SK-N-SH (cell line): ENCODE measurements around the gene NUDCD3. TPM values are rescaled to one million over a fixed set of nuclear protein-coding genes. Genes with fewer than 3 reads are reported as not detected.

Experiments used
- CTCF ChIA-PET: fragments of 300-600, 350-600 bp; formaldehyde crosslinking; extraction: SDS; loops from one replicate; lab custom pipeline; 2021; lab: Yijun Ruan, JAX
- POLR2A ChIA-PET: fragments of 350-600 bp; sonication (Branson Sonifier 250); formaldehyde crosslinking; extraction: SDS; loops from one replicate; lab custom pipeline; 2020; ENCODE audit warnings: antibody characterized with exemption, inconsistent platforms; lab: Yijun Ruan, JAX
- DNase-seq: peaks from one replicate; pipeline ENCODE4 v3.0.0; 2012
- H2AFZ ChIP-seq: fragments of 200-600 bp; sonication (generic); 2 replicates; pipeline ENCODE4 v1.8.1; 2016; ENCODE audit warnings: antibody characterized with exemption, mild to moderate bottlenecking, low read depth
- H3F3A ChIP-seq: fragments of 200-600 bp; sonication (generic); replicated peaks from 2 replicates; pipeline ENCODE3; 2016; ENCODE audit warnings: antibody characterized with exemption, mild to moderate bottlenecking; ENCODE audit not compliant: insufficient read depth
- H3K27ac ChIP-seq, 2 experiments: fragments of 200-500 bp in 1 of 2; fragments of 200-600 bp in 1 of 2; sonication (Bioruptor generic) in 1 of 2; sonication (generic), shearing (Covaris generic) in 1 of 2; 2 replicates each; pipeline versions ENCODE4 v1.5.1 to v1.6.1; 2014 to 2016; ENCODE audit warnings: low read depth in 2 of 2, inconsistent platforms in 1 of 2, low read length in 1 of 2, mild to moderate bottlenecking in 1 of 2, mixed read lengths in 1 of 2
- H3K27me3 ChIP-seq: fragments of 200-600 bp; sonication (generic), shearing (Covaris generic); 2 replicates; pipeline ENCODE4 v1.6.1; 2016; ENCODE audit warnings: mixed run types; ENCODE audit not compliant: insufficient read depth
- H3K36me3 ChIP-seq, 2 experiments: fragments of 200-500 bp in 1 of 2; fragments of 200-600 bp in 1 of 2; sonication (Bioruptor generic) in 1 of 2; sonication (generic) in 1 of 2; replicated peaks in 1 of 2; 2 replicates each; pipeline versions ENCODE3 to v1.5.1; 2014 to 2016; ENCODE audit warnings: low read length in 1 of 2, mild to moderate bottlenecking in 1 of 2; ENCODE audit not compliant: insufficient read depth in 2 of 2, control insufficient read depth in 1 of 2
- H3K4me1 ChIP-seq, 2 experiments: fragments of 200-500 bp in 1 of 2; fragments of 200-600 bp in 1 of 2; sonication (Bioruptor generic) in 1 of 2; sonication (generic), shearing (Covaris generic) in 1 of 2; 2 replicates each; pipeline versions ENCODE4 v1.5.1 to v1.6.1; 2014 to 2016; ENCODE audit warnings: low read depth in 1 of 2, low read length in 1 of 2, mixed run types in 1 of 2; ENCODE audit not compliant: insufficient read depth in 2 of 2, control insufficient read depth in 1 of 2
- H3K4me2 ChIP-seq: fragments of 200-600 bp; sonication (generic), shearing (Covaris generic); 2 replicates; pipeline ENCODE4 v1.6.1; 2017; ENCODE audit warnings: mixed run types
- H3K4me3 ChIP-seq, 2 experiments: fragments of 200-500 bp in 1 of 2; fragments of 200-600 bp in 1 of 2; sonication (Bioruptor generic) in 1 of 2; sonication (generic), shearing (Covaris generic) in 1 of 2; 2 replicates each; pipeline versions ENCODE4 v1.5.1 to v1.8.1; 2014 to 2016; ENCODE audit warnings: low read depth in 2 of 2, inconsistent platforms in 1 of 2, low read length in 1 of 2, mild to moderate bottlenecking in 1 of 2, mixed read lengths in 1 of 2, moderate library complexity in 1 of 2
- H3K79me2 ChIP-seq: fragments of 200-600 bp; sonication (generic); 2 replicates; pipeline ENCODE4 v1.8.1; 2017; ENCODE audit warnings: mild to moderate bottlenecking; ENCODE audit not compliant: insufficient read depth
- H3K9ac ChIP-seq: fragments of 200-600 bp; sonication (generic); 2 replicates; pipeline ENCODE4 v1.6.1; 2017; ENCODE audit warnings: mixed run types
- H3K9me2 ChIP-seq: fragments of 200-600 bp; sonication (generic); 2 replicates; pipeline ENCODE4 v1.6.1; 2017; ENCODE audit warnings: mixed run types
- H3K9me3 ChIP-seq: fragments of 200-600 bp; sonication (generic); 2 replicates; pipeline ENCODE4 v1.6.1; 2017; ENCODE audit warnings: mixed run types, mild to moderate bottlenecking, moderate library complexity
- H4K20me1 ChIP-seq: fragments of 200-600 bp; sonication (generic); 2 replicates; pipeline ENCODE4 v1.6.1; 2017; ENCODE audit warnings: mild to moderate bottlenecking, mixed run types; ENCODE audit not compliant: insufficient read depth
- CHD2 ChIP-seq: fragments of 150-350 bp; IDR thresholded peaks from 2 replicates; pipeline ENCODE4 v1.6.1; 2018; ENCODE audit warnings: low read length; ENCODE audit not compliant: partially characterized antibody
- EZH2phosphoT487 ChIP-seq: fragments of 200-600 bp; sonication (generic); IDR thresholded peaks from 2 replicates; pipeline ENCODE4 v1.6.1; 2017; ENCODE audit warnings: low read depth, mixed run types, mild to moderate bottlenecking, antibody characterized with exemption, moderate library complexity, borderline replicate concordance
- FOSL2 ChIP-seq: IDR thresholded peaks from 2 replicates; pipeline ENCODE4 v1.4.0; 2012; ENCODE audit warnings: low read depth, mild to moderate bottlenecking, moderate library complexity, borderline replicate concordance
- FOXJ3 ChIP-seq: sonication (generic); formaldehyde crosslinking; IDR thresholded peaks from 2 replicates; pipeline ENCODE4 v1.5.1; 2020; ENCODE audit warnings: mild to moderate bottlenecking, missing genetic modification reagents
- GABPA ChIP-seq: IDR thresholded peaks from 2 replicates; pipeline ENCODE4 v1.4.0; 2012; ENCODE audit warnings: low read depth, mild to moderate bottlenecking
- JUND ChIP-seq: IDR thresholded peaks from 2 replicates; pipeline ENCODE4 v1.4.0; 2012
- MEF2A ChIP-seq: IDR thresholded peaks from 2 replicates; pipeline ENCODE4 v1.4.0; 2012; ENCODE audit warnings: low read depth, borderline replicate concordance
- MXI1 ChIP-seq: IDR thresholded peaks from 2 replicates; pipeline ENCODE4 v1.6.1; 2012; ENCODE audit warnings: mild to moderate bottlenecking, low read depth, low read length, improper control_type of control experiment
- NRF1 ChIP-seq: IDR thresholded peaks from 2 replicates; pipeline ENCODE4 v1.6.1; 2012; ENCODE audit warnings: low read depth, mild to moderate bottlenecking, low read length
- RCOR1 ChIP-seq: fragments of 150-350 bp; IDR thresholded peaks from 2 replicates; pipeline ENCODE4 v1.6.1; 2017; ENCODE audit warnings: antibody characterized with exemption, low read length
- RXRA ChIP-seq: IDR thresholded peaks from 2 replicates; pipeline ENCODE4 v1.4.0; 2012; ENCODE audit warnings: low read depth, mild to moderate bottlenecking, borderline replicate concordance
- SIN3A ChIP-seq: IDR thresholded peaks from 2 replicates; pipeline ENCODE4 v1.6.1; 2012; ENCODE audit warnings: low read depth, mild to moderate bottlenecking, low read length, moderate library complexity, borderline replicate concordance
- USF2 ChIP-seq: fragments of 150-350 bp; IDR thresholded peaks from 2 replicates; pipeline ENCODE4 v1.6.1; 2017; ENCODE audit warnings: antibody characterized with exemption, low read length, low read depth, borderline replicate concordance
- YY1 ChIP-seq: IDR thresholded peaks from 2 replicates; pipeline ENCODE4 v1.4.0; 2012; ENCODE audit warnings: low read depth, mild to moderate bottlenecking
- WGBS: methylation state at CpG from one replicate; pipeline ENCODE4 v1.1.6; 2017; ENCODE audit warnings: low lambda C conversion rate; 5-methylcytosine and 5-hydroxymethylcytosine counted together
- polyA plus RNA-seq, 3 experiments: library from polyadenylated mRNA; depleted of rRNA; stranded (reverse); fragments of >200 nt; gene quantifications; 2 replicates each; pipeline ENCODE4 v1.2.3, GENCODE V29; 2012
- TF ChIP-seq, protein P1 (sequence below): fragments of 200-600 bp; sonication (generic); IDR thresholded peaks from 2 replicates; pipeline ENCODE4 v1.6.1; 2017; ENCODE audit warnings: antibody characterized with exemption, mild to moderate bottlenecking, moderate library complexity
- TF ChIP-seq, protein P2 (sequence below): IDR thresholded peaks from 2 replicates; pipeline ENCODE4 v1.4.0; 2012; ENCODE audit warnings: low read depth, borderline replicate concordance
- TF ChIP-seq, protein P3 (sequence below): fragments of 150-350 bp; IDR thresholded peaks from 2 replicates; pipeline ENCODE4 v1.6.1; 2016; ENCODE audit warnings: mild to moderate bottlenecking, low read depth, low read length

The NUDCD3 gene
- polyA plus RNA-seq, 1 of the 3 experiments (the other 2 are of a cell fraction), result 66.0 TPM

DNA sequence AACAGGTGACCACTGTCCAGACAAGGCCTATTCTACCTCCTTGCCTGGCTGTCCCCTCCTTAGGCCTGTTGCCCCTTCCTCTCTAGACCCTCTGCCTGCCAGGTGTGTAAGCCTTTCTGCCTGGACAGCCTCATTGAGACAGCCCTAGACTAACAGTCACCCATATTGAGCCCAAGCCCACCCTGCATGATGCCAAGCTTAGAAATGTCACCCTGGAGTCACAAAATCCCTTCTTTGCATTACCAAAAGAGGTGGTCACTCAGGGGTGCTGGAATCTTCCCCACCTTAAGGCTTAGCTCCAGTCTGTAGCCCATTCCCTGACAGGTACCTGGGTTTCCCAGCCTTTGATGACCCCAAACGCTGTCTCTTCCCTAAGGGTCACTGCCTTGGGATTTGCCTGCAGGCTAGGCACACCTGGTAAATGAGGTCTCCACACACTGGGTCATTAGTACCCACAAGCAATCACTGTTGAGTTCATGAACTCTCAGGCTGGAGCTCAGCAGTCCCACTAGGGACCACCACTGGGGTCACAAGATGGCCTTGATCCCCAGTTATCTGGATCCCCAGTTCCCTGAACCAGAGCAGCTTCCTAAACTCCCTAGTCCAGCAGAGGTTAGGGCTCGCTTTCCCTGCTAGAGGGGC, 110.1 kb downstream of the NUDCD3 start:
- TF ChIP-seq, protein P1, sequence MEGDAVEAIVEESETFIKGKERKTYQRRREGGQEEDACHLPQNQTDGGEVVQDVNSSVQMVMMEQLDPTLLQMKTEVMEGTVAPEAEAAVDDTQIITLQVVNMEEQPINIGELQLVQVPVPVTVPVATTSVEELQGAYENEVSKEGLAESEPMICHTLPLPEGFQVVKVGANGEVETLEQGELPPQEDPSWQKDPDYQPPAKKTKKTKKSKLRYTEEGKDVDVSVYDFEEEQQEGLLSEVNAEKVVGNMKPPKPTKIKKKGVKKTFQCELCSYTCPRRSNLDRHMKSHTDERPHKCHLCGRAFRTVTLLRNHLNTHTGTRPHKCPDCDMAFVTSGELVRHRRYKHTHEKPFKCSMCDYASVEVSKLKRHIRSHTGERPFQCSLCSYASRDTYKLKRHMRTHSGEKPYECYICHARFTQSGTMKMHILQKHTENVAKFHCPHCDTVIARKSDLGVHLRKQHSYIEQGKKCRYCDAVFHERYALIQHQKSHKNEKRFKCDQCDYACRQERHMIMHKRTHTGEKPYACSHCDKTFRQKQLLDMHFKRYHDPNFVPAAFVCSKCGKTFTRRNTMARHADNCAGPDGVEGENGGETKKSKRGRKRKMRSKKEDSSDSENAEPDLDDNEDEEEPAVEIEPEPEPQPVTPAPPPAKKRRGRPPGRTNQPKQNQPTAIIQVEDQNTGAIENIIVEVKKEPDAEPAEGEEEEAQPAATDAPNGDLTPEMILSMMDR, result no peak
- TF ChIP-seq GABPA, result no peak
- no peak for TF ChIP-seq CHD2
- no peak for TF ChIP-seq JUND
- no peak for TF ChIP-seq NRF1
- TF ChIP-seq FOXJ3, result no peak
- no peak for TF ChIP-seq EZH2phosphoT487
- no peak for TF ChIP-seq FOSL2
- no peak for TF ChIP-seq MXI1
- TF ChIP-seq RCOR1, result no peak
- Histone ChIP-seq H3K79me2 (no peaks in the 10 kb centered on the region), H3K27ac (no peak overlapping the region), H3K9ac (no peak overlapping the region), H3K4me3 (no peak overlapping the region), H3F3A (peaks cover 9% of the 10 kb centered on the region), H3K36me3 (peaks cover 10 to 32% of the 10 kb centered on the region in 2 experiments), H3K9me3 (no peaks in the 10 kb centered on the region), H2AFZ (no peak overlapping the region), H3K4me1 (peaks cover 0 to 24% of the 10 kb centered on the region in 2 experiments; a peak in 2 of 4 replicates), H3K4me2 (no peak overlapping the region), H4K20me1 (0 out of 2 replicates have a peak, but pooled peaks cover 8% of the 10 kb centered on the region), H3K9me2 (no peaks in the 10 kb centered on the region), H3K27me3 (no peaks in the 10 kb centered on the region)
- ChIA-PET POLR2A (no interaction called here), CTCF (interaction anchor here (1.6 to 3.2 kb wide), 2 partner anchors 95 to 139 kb away, joined by 3 to 11 read pairs; no protein-coding TSS in a partner anchor)
- WGBS, result 92% methylated on average over 2 of the region's 2 CpGs
- peak; percentile 22 for DNase-seq

DNA sequence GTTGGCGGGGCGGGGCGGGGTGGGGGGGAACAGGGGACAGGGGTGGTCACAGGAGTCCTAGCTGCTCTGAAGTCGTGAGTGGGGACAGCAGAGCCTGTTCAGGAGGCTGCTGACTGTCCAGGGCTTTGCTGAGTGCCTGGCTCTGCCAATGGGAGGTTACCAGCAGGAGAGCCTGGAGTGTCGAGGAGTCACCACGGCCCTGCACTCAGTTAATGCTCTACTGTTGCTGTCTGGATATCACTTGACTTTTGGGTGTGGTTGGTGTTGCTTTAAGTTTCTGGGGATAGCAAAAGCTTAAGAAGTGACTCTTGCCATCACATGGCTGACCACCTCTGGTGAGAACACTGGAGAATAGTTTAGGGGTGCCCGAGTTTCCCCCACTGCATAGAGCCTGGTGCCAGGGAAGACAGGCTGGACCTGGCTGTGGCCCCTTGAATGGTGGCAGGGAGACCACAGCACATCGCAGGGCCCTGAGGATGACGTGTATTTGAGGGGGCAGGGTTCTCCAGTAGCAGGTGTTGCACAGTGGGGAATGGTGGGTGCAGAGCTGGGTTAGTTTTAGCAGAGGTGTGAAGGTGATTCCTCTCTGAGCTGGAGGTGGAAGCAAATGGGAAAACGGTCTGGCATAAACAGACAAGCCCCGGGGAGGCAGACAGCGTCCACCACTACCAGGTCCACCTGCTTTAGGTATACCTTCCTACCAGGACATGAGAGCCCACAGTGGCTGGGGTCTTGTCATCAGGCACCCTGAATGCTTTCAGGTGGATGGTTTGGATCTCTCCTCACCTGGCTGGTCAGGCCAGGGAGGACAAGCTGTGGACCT, 110.9 kb downstream of the NUDCD3 start:
- H3F3A ChIP-seq, result peaks cover 9% of the 10 kb centered on the region
- no peak overlapping the region for H3K9ac ChIP-seq
- H3K9me3 ChIP-seq, result no peaks in the 10 kb centered on the region
- no peak overlapping the region for H2AFZ ChIP-seq
- peaks cover 2 to 25% of the 10 kb centered on the region in 2 experiments for H3K36me3 ChIP-seq
- POLR2A ChIA-PET, result no interaction called here
- peak overlapping the region in 1 of 2 experiments; percentile 52; a peak in 1 of 4 replicates for H3K27ac ChIP-seq
- H3K4me2 ChIP-seq, result peak overlapping the region; percentile 17; the same call in 1 of the 2 replicates
- 91% methylated on average over 12 of the region's 12 CpGs for WGBS
- no peaks in the 10 kb centered on the region for H3K79me2 ChIP-seq
- DNase-seq, result peak; percentile 29
- H3K4me1 ChIP-seq, result peaks cover 0 to 24% of the 10 kb centered on the region in 2 experiments; a peak in 2 of 4 replicates
- H4K20me1 ChIP-seq, result 0 out of 2 replicates have a peak, but pooled peaks cover 8% of the 10 kb centered on the region
- CTCF ChIA-PET, result interaction anchor here (1.6 to 3.2 kb wide), 2 partner anchors 96 to 139 kb away, joined by 3 to 11 read pairs; no protein-coding TSS in a partner anchor
- no peak overlapping the region for H3K4me3 ChIP-seq
- H3K27me3 ChIP-seq, result no peaks in the 10 kb centered on the region
- no peaks in the 10 kb centered on the region for H3K9me2 ChIP-seq
- TF ChIP-seq RXRA, result no peak
- TF ChIP-seq, protein P2, sequence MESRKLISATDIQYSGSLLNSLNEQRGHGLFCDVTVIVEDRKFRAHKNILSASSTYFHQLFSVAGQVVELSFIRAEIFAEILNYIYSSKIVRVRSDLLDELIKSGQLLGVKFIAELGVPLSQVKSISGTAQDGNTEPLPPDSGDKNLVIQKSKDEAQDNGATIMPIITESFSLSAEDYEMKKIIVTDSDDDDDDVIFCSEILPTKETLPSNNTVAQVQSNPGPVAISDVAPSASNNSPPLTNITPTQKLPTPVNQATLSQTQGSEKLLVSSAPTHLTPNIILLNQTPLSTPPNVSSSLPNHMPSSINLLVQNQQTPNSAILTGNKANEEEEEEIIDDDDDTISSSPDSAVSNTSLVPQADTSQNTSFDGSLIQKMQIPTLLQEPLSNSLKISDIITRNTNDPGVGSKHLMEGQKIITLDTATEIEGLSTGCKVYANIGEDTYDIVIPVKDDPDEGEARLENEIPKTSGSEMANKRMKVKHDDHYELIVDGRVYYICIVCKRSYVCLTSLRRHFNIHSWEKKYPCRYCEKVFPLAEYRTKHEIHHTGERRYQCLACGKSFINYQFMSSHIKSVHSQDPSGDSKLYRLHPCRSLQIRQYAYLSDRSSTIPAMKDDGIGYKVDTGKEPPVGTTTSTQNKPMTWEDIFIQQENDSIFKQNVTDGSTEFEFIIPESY, result no peak
- no peak for TF ChIP-seq MEF2A
- TF ChIP-seq, protein P3, sequence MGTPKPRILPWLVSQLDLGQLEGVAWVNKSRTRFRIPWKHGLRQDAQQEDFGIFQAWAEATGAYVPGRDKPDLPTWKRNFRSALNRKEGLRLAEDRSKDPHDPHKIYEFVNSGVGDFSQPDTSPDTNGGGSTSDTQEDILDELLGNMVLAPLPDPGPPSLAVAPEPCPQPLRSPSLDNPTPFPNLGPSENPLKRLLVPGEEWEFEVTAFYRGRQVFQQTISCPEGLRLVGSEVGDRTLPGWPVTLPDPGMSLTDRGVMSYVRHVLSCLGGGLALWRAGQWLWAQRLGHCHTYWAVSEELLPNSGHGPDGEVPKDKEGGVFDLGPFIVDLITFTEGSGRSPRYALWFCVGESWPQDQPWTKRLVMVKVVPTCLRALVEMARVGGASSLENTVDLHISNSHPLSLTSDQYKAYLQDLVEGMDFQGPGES, result no peak
- TF ChIP-seq SIN3A, result no peak
- no peak for TF ChIP-seq YY1
- no peak for TF ChIP-seq EZH2phosphoT487
- TF ChIP-seq USF2, result no peak
- no peak for TF ChIP-seq FOSL2
